GM12801 (cell line): Measurements from ENCODE around the gene NCAPD2.

Experiments used
- CTCF ChIP-seq: IDR thresholded peaks from one replicate; pipeline ENCODE4 v1.5.1; 2011; ENCODE audit warnings: control low read depth; ENCODE audit not compliant: insufficient read length; ENCODE audit errors: extremely low read depth

Gene NCAPD2

GRCh38 chr12:6469092-6469491 is 24.8 kb upstream of the NCAPD2 start:
- TF ChIP-seq CTCF, result no peak

DNA sequence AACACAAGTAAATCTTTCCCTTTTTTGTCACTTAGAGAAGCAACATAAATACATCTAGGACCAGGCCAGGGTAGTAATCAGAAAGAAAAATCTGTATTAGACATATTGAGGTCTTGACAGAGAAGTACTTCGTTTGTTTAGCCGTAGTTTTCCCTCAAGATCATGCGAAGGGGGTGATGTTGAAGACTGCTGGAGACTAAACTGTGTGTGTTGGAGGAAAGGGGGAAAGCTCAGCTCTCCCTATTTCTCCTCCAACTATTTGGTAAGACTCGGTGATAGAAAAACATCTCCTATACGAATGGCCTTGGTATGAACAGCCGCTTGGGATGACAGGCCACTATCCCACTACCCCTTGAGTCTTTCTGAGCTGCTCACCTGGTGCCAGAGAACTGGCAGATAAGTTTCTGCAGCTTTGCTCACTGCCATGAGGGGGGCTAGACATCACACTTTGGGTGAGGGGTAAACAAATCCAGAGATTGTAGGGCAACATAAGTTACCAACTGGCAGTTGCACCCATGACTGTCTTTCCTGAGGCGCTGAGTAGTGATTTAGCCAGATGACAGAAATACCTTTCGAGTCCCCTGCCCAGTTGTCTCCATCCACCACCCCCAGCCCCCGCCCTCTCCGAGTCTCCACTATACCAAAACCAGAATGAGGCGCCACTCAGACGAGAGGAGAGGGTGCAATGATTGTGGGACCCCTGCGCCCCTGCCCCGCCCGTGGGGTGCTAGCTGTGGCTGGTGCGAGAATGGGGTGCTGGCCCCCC is 24.1 kb upstream of the NCAPD2 start:
- TF ChIP-seq CTCF, result no peak

- no peak for TF ChIP-seq CTCF
Observed at GRCh38 chr12:6470375-6471163, 23.3 kb upstream of the NCAPD2 start, which contains the start of gene VAMP1. Gene VAMP1 (minus strand): TSS chr12:6470677. CDS start chr12:6470531, 146 bp downstream.

- TF ChIP-seq CTCF, result no peak
Observed at GRCh38 chr12:6471989-6472360, 21.9 kb upstream of the NCAPD2 start.

- no peak for TF ChIP-seq CTCF
Observed at GRCh38 chr12:6472491-6472890, 21.4 kb upstream of the NCAPD2 start.

DNA sequence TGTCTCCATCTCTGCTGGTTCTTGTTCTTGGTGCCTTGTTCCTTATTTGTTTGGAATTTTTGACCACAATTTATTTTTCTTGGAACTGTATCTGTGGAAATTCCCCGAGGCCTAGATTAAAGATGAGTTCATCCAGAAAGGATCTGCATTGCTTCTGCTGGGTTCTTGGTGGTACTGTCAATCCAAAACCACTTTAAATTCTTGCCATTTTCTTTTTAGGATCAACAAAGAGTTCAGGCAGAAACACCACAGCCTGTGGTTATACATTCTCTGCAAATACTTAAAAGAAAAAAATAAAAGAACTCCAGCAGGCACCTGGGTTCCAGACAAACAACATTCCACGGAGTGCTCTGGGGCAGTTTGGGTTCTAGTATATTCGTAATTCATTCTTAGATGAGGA is 17.4 kb upstream of the NCAPD2 start:
- no peak for TF ChIP-seq CTCF

DNA sequence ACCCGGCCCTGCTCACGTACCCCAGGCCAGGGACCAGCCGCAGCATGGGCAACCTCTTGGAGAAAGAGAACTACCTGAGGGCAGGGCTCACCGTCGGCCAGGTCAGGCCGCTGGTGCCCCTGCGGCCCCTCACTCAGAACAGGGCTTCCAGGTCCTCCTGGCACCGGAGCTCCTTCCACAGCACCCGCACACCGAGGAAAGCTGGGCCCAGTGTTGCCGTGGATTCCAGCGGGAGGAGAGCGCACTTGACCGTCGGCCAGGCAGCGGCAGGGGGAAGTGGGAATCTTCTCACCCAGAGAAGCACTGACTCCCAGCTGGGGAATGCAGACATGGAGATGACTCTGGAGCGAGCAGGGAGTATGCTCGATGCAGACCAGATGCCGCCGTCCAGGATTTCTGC is 15.5 kb upstream of the NCAPD2 start:
- no peak for TF ChIP-seq CTCF
